GM19043 (cell line): ENCODE measurements around the gene SPATA13.
A peak's percentile ranks its signal among the peaks of the same experiment; 100 is the strongest.
"Not testable (repeated sequence)": the region's sequence is repeated elsewhere in the genome, so short reads cannot be mapped to it uniquely, and the experiment has no call there.

ENCODE experiments used
- ATAC-seq: cut with Tn5 transposase; IDR thresholded peaks from one replicate; pipeline ENCODE4 v1.9.1; 2021; ENCODE audit warnings: low read depth; ENCODE audit not compliant: unreplicated experiment

Gene SPATA13

GRCh38 chr13:24160458-24161009, at the start of gene SPATA13:
Gene SPATA13 (plus strand): TSS chr13:24160720. CDS start chr13:24222930, 62,210 bp downstream.
- ATAC-seq, result peak; percentile 65

GRCh38 chr13:24112791-24113190, 47.7 kb upstream of the SPATA13 start:
- ATAC-seq, result no peak

DNA sequence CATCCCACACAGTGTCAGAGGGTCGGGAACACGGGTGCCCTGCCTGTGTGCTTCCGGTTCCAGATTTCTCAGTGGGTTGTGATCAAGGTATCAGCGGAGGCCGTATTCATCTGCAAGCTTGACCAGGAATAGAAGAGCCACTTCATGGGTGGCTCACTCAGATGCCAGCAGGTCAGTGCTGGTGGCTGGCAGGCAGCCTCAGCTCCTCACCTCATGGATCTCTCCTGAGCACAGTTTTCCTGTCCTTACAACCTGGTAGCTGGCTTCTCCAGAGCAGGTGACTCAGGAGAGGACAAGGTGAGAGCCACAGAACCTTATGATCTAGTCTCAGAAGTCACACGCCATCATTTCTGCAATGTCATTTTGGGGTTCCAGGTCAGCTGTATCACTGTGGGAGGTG, 44.8 kb upstream of the SPATA13 start:
- ATAC-seq, result no peak

- no peak for ATAC-seq
Observed at GRCh38 chr13:24116131-24116530, 44.4 kb upstream of the SPATA13 start.

GRCh38 chr13:24118576-24118975, 41.9 kb upstream of the SPATA13 start:
- ATAC-seq, result no peak

DNA sequence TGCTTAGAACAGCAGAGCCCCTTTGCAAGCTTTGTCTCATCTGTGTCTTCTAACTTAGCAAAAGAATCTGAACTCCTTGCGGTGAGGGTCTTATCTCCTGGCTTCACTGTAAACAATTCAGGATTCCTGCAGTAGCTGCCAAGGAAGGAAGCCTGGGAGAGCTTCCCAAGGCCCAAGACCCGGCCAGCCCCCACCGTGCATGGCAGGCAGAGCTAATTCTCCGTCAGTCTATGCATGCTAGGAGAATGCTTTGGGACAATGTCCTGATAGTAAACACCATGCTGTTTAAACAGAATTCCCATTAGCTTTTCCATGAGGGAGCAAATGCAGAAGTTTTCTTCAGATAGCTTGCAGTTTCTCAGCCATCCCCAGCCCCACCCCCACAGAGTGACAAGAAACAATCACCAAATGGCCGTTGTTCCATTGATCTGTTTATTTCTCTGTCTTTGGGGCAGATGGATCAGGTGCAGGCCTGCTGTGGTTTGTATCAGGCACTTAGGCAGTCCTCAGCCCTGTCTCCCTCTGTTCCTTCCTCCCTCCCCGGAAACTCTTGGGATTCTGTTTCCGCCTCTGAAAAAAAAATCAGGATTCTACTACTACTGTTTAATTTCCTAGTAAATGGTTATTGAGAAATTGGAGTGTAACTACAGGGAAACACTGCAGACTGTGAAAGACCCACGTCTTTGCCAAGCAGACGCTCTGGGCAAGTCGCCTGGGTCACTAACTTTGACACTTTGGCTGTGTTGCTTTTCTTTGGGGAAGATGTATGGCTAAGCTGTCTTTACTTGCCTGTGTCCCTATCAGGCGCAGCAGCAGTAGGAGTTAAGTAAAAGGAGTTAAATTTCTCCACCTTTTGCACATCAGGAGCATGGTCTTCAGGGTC, 40.7 kb upstream of the SPATA13 start:
- ATAC-seq, result no peak

- not testable (repeated sequence) for ATAC-seq
Observed at GRCh38 chr13:24122045-24122444, 38.5 kb upstream of the SPATA13 start.

DNA sequence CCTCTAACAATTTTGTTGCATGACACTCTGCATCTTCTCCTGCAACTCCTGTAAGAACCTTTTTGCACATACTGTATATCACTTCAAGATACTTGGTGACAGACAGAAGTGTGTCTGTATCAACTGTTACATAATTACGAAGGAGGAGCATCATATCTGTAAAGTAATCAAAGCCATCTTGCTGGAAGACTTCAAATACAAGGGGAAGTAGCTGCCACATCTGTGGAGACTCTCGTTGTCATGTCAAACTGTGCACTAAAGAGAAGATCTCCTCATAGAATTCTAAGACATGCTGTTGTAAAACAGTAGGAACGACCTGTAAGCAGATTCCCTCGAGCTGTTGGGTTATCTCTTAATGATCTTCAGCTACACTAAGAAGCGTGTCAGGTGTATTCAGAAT, 38.0 kb upstream of the SPATA13 start:
- ATAC-seq, result no peak

DNA sequence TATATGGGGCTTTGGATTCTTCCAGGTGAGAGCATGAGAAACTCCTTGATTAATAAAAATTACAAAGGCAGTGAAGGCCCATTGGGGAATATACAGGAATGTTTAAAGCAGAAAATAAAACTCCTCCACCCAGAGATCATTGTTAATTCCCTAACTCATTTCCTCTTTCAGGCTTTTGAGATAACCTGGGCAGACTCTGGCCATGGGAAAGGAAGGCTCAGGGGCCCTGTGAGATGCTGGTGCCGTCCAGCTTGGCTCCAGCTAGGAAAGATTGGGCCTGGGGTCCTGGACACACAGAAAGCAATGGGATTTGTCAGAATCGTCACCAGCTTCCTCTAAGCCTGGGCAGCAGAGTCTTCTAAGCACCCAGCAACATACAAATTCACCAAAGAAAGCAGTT, 36.8 kb upstream of the SPATA13 start:
- no peak for ATAC-seq

DNA sequence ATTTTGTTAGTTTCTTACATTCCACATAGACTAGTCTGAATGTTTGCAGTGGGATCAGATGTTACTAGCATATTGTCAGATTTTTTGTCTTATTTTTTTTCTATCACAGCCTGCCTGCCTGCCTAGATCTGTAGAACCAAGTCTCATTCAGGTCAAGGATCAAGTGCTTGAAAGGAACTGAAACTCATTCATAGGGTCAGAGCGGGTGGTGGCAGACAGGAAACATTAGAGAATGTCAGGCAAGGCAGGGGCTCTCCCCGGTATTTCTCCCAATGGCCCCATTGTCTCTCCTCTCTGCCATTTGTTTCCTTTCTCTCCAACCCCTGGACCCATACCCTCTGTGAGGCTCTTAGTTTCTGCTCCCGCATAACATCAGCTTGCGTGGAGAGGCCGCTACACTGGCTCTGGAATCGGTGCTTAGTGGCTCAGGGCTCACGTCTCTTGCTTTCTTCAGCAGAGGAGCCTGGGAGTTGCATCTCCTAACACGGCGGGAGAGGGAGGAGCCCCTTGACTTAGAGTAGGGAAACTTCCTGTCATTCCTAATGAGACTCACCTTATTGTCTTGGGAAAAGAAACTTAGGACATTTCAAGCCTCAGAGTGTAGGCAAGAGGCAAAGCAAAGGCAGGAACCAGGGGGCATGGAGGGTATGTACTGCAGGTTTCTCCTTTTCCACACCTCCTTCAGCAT, 35.6 kb upstream of the SPATA13 start:
- ATAC-seq, result peak; percentile 84

DNA sequence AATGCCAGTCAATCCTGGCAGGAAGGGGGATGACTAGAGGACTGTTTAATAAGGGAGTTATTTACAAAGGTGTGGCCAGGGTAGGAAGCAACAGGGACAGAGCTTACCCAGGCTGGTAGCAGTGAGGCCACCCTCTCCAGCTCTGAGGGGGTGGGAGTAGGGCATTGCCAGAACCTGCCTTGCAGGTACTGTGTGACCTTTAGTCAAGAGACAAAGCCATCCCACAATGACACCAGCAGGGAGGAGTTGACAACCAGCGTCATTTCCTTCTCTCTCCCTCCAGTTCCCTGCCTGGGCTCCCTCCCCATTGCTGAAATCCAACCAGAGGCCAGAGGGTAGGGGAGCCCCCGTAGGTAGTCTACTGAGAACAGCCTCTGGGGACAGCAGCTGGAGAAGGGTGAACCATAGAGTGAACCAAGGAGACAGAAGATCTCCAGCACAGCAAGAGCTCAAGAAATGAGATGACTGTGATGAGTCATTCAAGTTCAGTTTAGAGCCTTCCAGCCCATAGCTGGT, 33.3 kb upstream of the SPATA13 start:
- ATAC-seq, result peak; percentile 76

DNA sequence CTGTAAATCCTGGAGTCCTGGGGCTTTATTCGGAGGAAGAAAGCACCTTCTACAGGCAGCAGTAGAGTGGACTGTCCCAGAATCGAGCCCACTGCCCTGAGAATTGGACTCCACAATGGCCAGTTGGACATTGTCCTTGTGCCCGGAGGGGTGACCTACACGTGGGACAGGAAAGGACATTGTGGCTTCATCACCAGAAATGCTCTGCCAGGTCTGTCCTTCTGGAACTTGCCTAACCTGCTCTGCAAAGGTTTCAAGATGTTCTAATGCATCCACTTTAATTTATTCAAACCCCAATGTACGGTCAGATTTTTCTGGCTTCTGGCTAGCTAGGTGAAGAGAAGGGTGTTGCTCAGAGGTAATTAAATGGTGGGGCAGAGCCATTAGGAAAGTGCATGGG, 32.4 kb upstream of the SPATA13 start:
- no peak for ATAC-seq

GRCh38 chr13:24128962-24129361, 31.6 kb upstream of the SPATA13 start:
- no peak for ATAC-seq

GRCh38 chr13:24129914-24130774, 30.4 kb upstream of the SPATA13 start:
- ATAC-seq, result no peak

GRCh38 chr13:24131749-24132148, 28.8 kb upstream of the SPATA13 start:
- no peak for ATAC-seq

DNA sequence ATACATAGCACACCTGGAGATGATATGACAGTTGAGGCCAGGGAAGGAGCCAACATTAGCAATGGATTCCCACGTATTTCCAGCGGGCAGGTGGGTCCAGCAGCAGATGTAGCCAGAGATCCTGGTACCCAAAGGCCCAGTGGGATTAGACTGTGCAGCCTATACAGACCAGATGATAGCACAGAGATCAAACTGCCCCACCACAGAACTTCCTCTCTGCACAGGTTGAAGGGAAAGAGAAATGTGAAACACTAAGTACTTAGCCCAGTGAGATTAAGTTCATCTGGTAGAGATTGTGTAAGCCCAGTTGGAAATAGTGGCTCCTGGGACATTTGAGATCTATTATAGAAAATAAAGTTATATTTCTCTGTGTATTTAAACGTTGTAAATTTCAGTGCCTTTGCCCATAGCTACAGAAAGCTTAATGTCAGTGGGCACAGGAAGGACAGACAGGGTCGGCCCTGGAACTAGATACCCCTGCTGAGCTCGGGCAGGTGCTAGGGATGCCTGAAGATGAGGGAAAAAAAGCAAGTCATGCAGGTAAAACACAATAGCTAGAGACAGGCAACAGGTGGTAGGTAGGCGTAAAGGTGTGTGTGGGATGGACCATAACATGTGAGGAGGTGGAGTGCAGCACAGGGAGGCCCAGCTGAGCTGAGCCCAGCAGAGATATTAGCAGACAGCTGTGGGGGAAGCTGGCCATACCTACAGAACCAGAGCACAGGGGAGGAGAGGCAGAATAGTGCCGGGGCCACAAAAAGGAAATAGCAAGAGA, 27.3 kb upstream of the SPATA13 start:
- ATAC-seq, result no peak

DNA sequence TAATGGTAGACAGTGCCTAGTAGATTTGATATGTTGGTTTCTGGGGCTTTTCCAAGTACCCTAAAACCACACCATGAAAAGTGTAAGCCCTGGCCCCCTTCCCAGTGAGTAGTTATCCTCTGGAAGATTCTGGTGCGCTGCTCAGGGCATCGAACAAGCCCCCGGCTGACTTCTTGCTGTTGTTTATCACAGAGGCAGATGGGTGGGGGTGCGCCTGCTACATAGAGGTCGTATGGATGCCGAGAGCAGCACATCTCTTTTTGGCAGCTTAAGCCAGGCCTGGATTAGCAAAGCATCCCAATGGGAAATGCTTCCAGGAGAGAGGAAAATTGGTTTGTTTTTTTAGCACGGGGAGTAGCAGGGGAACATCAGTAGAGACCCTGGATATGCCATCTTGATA, 26.3 kb upstream of the SPATA13 start:
- ATAC-seq, result no peak

DNA sequence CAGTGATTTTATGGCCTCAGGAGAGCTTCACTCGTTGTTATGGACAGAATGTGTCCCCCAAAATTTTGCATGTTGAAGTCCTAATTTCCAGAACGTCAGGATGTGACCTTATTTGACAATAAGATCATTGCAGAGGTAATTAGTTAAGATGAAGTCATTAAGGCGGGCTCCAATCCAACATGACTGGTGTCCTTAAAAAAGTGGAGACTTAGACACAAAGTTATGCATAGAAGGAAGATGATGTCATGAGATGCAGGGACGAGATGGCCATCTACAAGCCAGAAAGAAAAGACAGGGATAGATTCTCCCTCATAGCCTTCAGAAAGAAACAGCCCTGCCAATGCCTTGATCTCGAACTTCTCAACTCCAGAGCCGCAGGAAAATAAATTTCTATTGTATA, 25.8 kb upstream of the SPATA13 start:
- no peak for ATAC-seq

DNA sequence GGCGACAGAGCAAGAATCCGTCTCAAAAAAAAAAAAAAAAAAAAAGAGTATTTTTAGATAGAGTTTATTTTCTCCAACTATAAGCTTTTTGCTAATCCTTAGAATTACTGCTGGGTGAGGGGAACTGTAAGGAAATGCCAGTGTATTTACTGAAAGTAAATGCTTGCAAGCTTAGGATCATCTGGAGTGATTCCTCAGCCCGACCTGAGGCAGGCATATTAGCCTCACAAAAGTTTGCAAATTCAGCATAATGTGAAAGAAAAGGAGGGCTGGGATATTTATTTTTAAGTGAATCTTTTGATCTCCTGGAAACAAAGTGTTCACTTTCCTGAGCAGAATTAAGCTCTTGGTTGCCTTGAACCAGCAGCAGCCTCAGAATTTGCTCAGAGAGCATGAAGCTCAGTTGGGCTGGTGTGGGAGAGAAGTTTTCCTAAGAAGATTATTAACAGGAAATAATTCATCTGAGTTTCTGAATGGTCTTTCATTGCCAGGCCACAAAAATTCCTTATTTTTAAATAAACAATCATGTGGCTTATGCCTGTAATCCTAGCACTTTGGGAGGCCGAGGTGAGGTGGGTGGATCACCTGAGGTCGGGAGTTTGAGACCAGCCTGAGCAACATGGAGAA, 24.7 kb upstream of the SPATA13 start:
- no peak for ATAC-seq
